ENCODE results near the gene CCDC6.

DNA sequence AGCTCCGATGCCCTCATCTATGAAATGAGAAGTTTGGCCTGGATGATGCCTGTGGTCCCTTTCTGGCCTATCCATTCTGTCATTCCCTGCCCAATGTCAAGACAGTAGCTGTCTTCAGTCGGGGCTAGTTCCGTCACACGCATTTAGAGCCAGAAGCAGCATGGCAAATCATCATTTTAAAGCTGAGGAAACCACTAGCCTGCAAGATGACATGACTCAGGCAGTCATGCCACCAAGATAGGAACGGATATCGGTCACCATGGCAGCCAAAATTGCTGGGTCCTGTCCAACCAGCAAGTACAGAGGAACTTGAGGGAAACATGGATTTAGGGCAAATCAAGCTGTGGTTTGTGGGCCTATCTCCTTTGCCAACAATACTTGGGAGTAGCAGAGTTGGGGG is 88.6 kb downstream of the CCDC6 start:
- TF ChIP-seq POLR2A (IDR thresholded peaks at IDR 0.05; ENCODE audit: extremely low read depth, insufficient read length) (no peak), MYC (IDR thresholded peaks at IDR 0.05; ENCODE audit: low read depth, low read length) (no peak)
- TF ChIP-seq, protein P1, sequence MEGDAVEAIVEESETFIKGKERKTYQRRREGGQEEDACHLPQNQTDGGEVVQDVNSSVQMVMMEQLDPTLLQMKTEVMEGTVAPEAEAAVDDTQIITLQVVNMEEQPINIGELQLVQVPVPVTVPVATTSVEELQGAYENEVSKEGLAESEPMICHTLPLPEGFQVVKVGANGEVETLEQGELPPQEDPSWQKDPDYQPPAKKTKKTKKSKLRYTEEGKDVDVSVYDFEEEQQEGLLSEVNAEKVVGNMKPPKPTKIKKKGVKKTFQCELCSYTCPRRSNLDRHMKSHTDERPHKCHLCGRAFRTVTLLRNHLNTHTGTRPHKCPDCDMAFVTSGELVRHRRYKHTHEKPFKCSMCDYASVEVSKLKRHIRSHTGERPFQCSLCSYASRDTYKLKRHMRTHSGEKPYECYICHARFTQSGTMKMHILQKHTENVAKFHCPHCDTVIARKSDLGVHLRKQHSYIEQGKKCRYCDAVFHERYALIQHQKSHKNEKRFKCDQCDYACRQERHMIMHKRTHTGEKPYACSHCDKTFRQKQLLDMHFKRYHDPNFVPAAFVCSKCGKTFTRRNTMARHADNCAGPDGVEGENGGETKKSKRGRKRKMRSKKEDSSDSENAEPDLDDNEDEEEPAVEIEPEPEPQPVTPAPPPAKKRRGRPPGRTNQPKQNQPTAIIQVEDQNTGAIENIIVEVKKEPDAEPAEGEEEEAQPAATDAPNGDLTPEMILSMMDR (IDR thresholded peaks at IDR 0.05; ENCODE audit: low read depth, low read length), result no peak
